HEK293 (cell line): ENCODE measurements around the gene CRTC2.

Source experiments
- HIC1 ChIP-seq: fragments of 450-650 bp; formaldehyde crosslinking; IDR thresholded peaks from 2 replicates; pipeline ENCODE4 v1.5.1; 2016; ENCODE audit warnings: missing biosample characterization, missing genetic modification characterization
- HOXC10 ChIP-seq: sonication (generic); formaldehyde crosslinking; IDR thresholded peaks from 2 replicates; pipeline ENCODE4 v1.8.1; 2023; ENCODE audit warnings: mild to moderate bottlenecking, missing genetic modification reagents
- KLF16 ChIP-seq: fragments of 450-650 bp; formaldehyde crosslinking; IDR thresholded peaks from 2 replicates; pipeline ENCODE4 v1.5.1; 2017; ENCODE audit warnings: missing biosample characterization, missing genetic modification characterization
- OSR2 ChIP-seq: fragments of 450-650 bp; formaldehyde crosslinking; IDR thresholded peaks from 2 replicates; pipeline ENCODE4 v1.5.1; 2016; ENCODE audit warnings: missing biosample characterization, missing genetic modification characterization
- PRDM10 ChIP-seq: fragments of 450-650 bp; formaldehyde crosslinking; IDR thresholded peaks from 2 replicates; pipeline ENCODE4 v1.5.1; 2016; ENCODE audit warnings: missing biosample characterization, missing genetic modification characterization
- PRDM2 ChIP-seq: fragments of 450-650 bp; formaldehyde crosslinking; IDR thresholded peaks from 2 replicates; pipeline ENCODE4 v1.5.1; 2016; ENCODE audit warnings: missing biosample characterization, missing genetic modification characterization, borderline replicate concordance
- SP3 ChIP-seq: fragments of 450-650 bp; formaldehyde crosslinking; IDR thresholded peaks from 2 replicates; pipeline ENCODE4 v1.5.1; 2016; ENCODE audit warnings: missing biosample characterization, missing genetic modification characterization
- TCF7L2 ChIP-seq: IDR thresholded peaks from 2 replicates; pipeline ENCODE4 v1.6.1; 2011; ENCODE audit warnings: low read depth, mild to moderate bottlenecking, inconsistent platforms, low read length, moderate library complexity, borderline replicate concordance
- ZBTB8A ChIP-seq: fragments of 450-650 bp; formaldehyde crosslinking; IDR thresholded peaks from 2 replicates; pipeline ENCODE4 v1.5.1; 2016; ENCODE audit warnings: missing biosample characterization, missing genetic modification characterization
- ZFP37 ChIP-seq: fragments of 450-650 bp; formaldehyde crosslinking; IDR thresholded peaks from 2 replicates; pipeline ENCODE4 v1.5.1; 2016; ENCODE audit warnings: missing biosample characterization, missing genetic modification characterization
- ZFP41 ChIP-seq: fragments of 450-650 bp; formaldehyde crosslinking; IDR thresholded peaks from 2 replicates; pipeline ENCODE4 v1.5.1; 2016; ENCODE audit warnings: missing biosample characterization, missing genetic modification characterization, borderline replicate concordance
- ZNF146 ChIP-seq: fragments of 450-650 bp; formaldehyde crosslinking; IDR thresholded peaks from 2 replicates; pipeline ENCODE4 v1.5.1; 2016; ENCODE audit warnings: missing biosample characterization, missing genetic modification characterization
- ZNF157 ChIP-seq: fragments of 450-650 bp; formaldehyde crosslinking; IDR thresholded peaks from 2 replicates; pipeline ENCODE4 v1.5.1; 2016; ENCODE audit warnings: missing biosample characterization, missing genetic modification characterization
- ZNF274 ChIP-seq, 2 experiments: fragments of 200-500 bp in 1 of 2; fragments of 450-650 bp in 1 of 2; sonication (Bioruptor generic) in 1 of 2; formaldehyde crosslinking in 1 of 2; IDR thresholded peaks; 2 replicates each; pipeline versions ENCODE4 v1.5.1 to v1.6.1; 2014 to 2016; ENCODE audit warnings: borderline replicate concordance in 1 of 2, inconsistent platforms in 1 of 2, low read length in 1 of 2, missing biosample characterization in 1 of 2, missing genetic modification characterization in 1 of 2
- ZNF335 ChIP-seq: fragments of 450-650 bp; formaldehyde crosslinking; conservative IDR thresholded peaks from 2 replicates; pipeline ENCODE4 v1.5.1; 2016; ENCODE audit warnings: missing biosample characterization, missing genetic modification characterization
- ZNF341 ChIP-seq: fragments of 450-650 bp; formaldehyde crosslinking; IDR thresholded peaks from 2 replicates; pipeline ENCODE4; 2016; ENCODE audit warnings: low read depth, missing biosample characterization, missing genetic modification characterization
- ZNF37A ChIP-seq: fragments of 450-650 bp; IDR thresholded peaks from 2 replicates; pipeline ENCODE4 v1.5.1; 2018; ENCODE audit warnings: missing biosample characterization, missing genetic modification characterization
- ZNF416 ChIP-seq: fragments of 450-650 bp; formaldehyde crosslinking; IDR thresholded peaks from 2 replicates; pipeline ENCODE4 v1.5.1; 2016; ENCODE audit warnings: missing biosample characterization, missing genetic modification characterization
- ZNF488 ChIP-seq: fragments of 450-650 bp; formaldehyde crosslinking; IDR thresholded peaks from 2 replicates; pipeline ENCODE4 v1.5.1; 2016; ENCODE audit warnings: missing biosample characterization, missing genetic modification characterization
- ZNF549 ChIP-seq: fragments of 450-650 bp; IDR thresholded peaks from 2 replicates; pipeline ENCODE4 v1.5.1; 2018; ENCODE audit warnings: missing biosample characterization, missing genetic modification characterization, mild to moderate bottlenecking, inconsistent platforms, moderate library complexity
- ZNF560 ChIP-seq: fragments of 450-650 bp; formaldehyde crosslinking; IDR thresholded peaks from 2 replicates; pipeline ENCODE4 v1.5.1; 2017; ENCODE audit warnings: missing biosample characterization, missing genetic modification characterization, borderline replicate concordance
- ZNF585B ChIP-seq: fragments of 450-650 bp; formaldehyde crosslinking; IDR thresholded peaks from 2 replicates; pipeline ENCODE4 v1.5.1; 2016; ENCODE audit warnings: missing biosample characterization, missing genetic modification characterization
- ZNF600 ChIP-seq: fragments of 450-650 bp; formaldehyde crosslinking; IDR thresholded peaks from 2 replicates; pipeline ENCODE4 v1.5.1; 2016; ENCODE audit warnings: missing biosample characterization, missing genetic modification characterization
- ZNF626 ChIP-seq: fragments of 450-650 bp; sonication (Bioruptor Pico); formaldehyde crosslinking; IDR thresholded peaks from 2 replicates; pipeline ENCODE4 v1.5.1; 2018; ENCODE audit warnings: missing biosample characterization, missing genetic modification characterization, inconsistent platforms
- ZNF629 ChIP-seq: fragments of 450-650 bp; formaldehyde crosslinking; IDR thresholded peaks from 2 replicates; pipeline ENCODE4 v1.5.1; 2017; ENCODE audit warnings: missing biosample characterization, missing genetic modification characterization
- ZNF670 ChIP-seq: fragments of 450-650 bp; formaldehyde crosslinking; IDR thresholded peaks from 2 replicates; pipeline ENCODE4 v1.5.1; 2016; ENCODE audit warnings: missing biosample characterization, missing genetic modification characterization, low read depth
- ZNF837 ChIP-seq: fragments of 450-650 bp; formaldehyde crosslinking; IDR thresholded peaks from 2 replicates; pipeline ENCODE4 v1.5.1; 2016; ENCODE audit warnings: missing biosample characterization, missing genetic modification characterization

The CRTC2 gene

GRCh38 chr1:153958111-153958960 is at the start of gene CRTC2 (continued):
- TF ChIP-seq ZFP37 (tag by site-specific recombination) (peak; percentile 96), ZNF600 (tag by site-specific recombination) (peak; percentile 99), ZNF416 (no peak), ZNF626 (no peak), KLF16 (tag by site-specific recombination) (peak; percentile 91), PRDM10 (peak; percentile 71), ZNF837 (tag by site-specific recombination) (no peak; the same call in 1 of the 2 replicates), OSR2 (tag by site-specific recombination) (no peak; the same call in 1 of the 2 replicates), ZNF157 (tag by site-specific recombination) (no peak), ZNF274 (IDR thresholded peaks at IDR 0.05; ENCODE audit: low read length) (no peak), ZNF274 (tag by site-specific recombination; IDR thresholded peaks at IDR 0.05; ENCODE audit: borderline replicate concordance) (no peak), ZNF549 (tag by site-specific recombination) (no peak), ZNF146 (no peak), ZNF341 (tag by site-specific recombination) (peak; percentile 95), SP3 (tag by site-specific recombination) (peak; percentile 100), ZNF488 (tag by site-specific recombination) (no peak), PRDM2 (tag by site-specific recombination) (no peak), ZNF670 (tag by site-specific recombination) (no peak), ZFP41 (tag by site-specific recombination) (no peak), HOXC10 (CRISPR knock-in tag) (no peak), ZNF585B (tag by site-specific recombination) (no peak), TCF7L2 (no peak), ZNF629 (tag by site-specific recombination) (no peak), ZNF335 (tag by site-specific recombination) (peak; percentile 94), ZNF560 (tag by site-specific recombination) (no peak), ZBTB8A (tag by site-specific recombination) (peak; percentile 36; the same call in 1 of the 2 replicates), ZNF37A (no peak), HIC1 (tag by site-specific recombination) (peak; percentile 32; the same call in 1 of the 2 replicates)
